ENCODE data around the gene CCDC54. TPM values are rescaled to one million over a fixed set of nuclear protein-coding genes. Genes with fewer than 3 reads are reported as not detected.
A peak's percentile ranks its signal among the peaks of the same experiment; 100 is the strongest.

CCDC54 gene
- total RNA-seq, 1 experiment from 2014 or later, result not detected

DNA sequence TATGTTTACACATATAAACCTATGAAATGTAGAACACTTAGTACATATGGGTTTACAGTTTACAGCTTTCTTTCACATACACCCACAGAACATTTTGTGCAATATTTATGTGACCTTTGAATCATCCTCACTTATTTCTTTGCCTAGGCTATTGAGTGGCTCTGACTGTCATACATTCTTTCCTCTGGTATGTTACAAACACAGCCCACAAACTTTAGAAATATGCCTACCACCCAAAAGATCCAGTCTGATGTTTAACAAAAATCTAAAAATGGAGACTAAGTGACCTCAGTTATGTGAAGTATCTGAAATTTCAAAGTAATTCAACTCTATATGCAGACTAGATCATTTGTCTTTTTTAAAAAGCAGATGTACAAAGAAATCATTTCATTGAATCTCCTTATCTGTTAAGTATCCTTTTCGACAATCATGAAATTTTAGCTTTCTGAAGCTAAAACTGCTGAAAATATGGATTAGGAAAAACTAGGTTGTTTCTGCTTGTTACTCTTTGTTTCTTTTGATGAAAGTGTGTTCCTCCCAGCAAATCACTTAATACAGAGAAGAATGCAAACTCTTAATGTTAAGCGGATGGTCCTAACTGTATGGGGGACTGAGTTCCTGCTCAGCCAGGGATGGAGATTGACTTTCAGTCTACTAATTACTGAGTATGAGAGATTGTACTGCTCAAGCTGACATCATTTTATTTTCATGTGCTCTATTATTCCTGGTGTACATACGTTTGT lies 27.7 kb downstream of the CCDC54 start:
- peak; percentile 28 for DNase-seq (ENCODE audit: unreplicated experiment)
- Mint-ChIP-seq H3K4me1 (ENCODE audit: insufficient read depth, unreplicated experiment) (peaks cover 7% of the 10 kb centered on the region), H3K36me3 (ENCODE audit: insufficient read depth, unreplicated experiment) (no peaks in the 10 kb centered on the region), H3K4me3 (ENCODE audit: unreplicated experiment) (no peak overlapping the region), H3K27ac (ENCODE audit: low read depth, unreplicated experiment) (peak overlapping the region; percentile 54), H3K27me3 (ENCODE audit: insufficient read depth, unreplicated experiment) (no peaks in the 10 kb centered on the region), H3K9me3 (ENCODE audit: unreplicated experiment) (peaks cover 15% of the 10 kb centered on the region)
- TF ChIP-seq, protein P1, sequence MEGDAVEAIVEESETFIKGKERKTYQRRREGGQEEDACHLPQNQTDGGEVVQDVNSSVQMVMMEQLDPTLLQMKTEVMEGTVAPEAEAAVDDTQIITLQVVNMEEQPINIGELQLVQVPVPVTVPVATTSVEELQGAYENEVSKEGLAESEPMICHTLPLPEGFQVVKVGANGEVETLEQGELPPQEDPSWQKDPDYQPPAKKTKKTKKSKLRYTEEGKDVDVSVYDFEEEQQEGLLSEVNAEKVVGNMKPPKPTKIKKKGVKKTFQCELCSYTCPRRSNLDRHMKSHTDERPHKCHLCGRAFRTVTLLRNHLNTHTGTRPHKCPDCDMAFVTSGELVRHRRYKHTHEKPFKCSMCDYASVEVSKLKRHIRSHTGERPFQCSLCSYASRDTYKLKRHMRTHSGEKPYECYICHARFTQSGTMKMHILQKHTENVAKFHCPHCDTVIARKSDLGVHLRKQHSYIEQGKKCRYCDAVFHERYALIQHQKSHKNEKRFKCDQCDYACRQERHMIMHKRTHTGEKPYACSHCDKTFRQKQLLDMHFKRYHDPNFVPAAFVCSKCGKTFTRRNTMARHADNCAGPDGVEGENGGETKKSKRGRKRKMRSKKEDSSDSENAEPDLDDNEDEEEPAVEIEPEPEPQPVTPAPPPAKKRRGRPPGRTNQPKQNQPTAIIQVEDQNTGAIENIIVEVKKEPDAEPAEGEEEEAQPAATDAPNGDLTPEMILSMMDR (IDR thresholded peaks at IDR 0.05; ENCODE audit: unreplicated experiment), result no peak
- no TSS peak for BruUV-seq (replicated peaks)
- POLR2A ChIA-PET, result interaction anchor here (0.9 to 1.2 kb wide), 4 partner anchors 8 to 13 kb away, joined by 3 to 5 read pairs (median 4); no protein-coding TSS in a partner anchor
- CTCF ChIA-PET, result interaction anchor here (0.6 to 1.5 kb wide), 4 partner anchors 132 to 136 kb away, joined by 3 to 4 read pairs (median 4); no protein-coding TSS in a partner anchor
- intact Hi-C loops (cut with micrococcal nuclease), result no loop called here

DNA sequence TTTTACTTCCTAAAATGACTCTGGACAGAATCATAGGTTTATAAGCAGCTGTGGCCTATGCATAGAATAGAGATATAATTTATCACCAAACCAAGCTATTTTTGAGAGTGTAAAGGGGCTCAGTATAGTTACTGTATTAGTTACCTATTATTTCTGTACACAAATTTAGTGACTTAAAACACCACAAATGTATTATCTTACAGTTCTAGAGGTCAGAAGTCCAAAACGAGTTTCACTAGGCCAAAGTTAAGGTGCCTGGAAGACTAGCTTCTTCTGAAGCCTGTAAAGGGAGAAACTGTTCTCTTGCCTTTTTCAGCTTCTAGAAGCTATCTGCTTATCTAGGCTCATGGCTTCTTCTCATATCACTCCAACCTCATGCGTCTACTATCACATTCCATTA lies 30.1 kb downstream of the CCDC54 start:
- no peaks in the 10 kb centered on the region for H3K36me3 Mint-ChIP-seq (ENCODE audit: insufficient read depth, unreplicated experiment)
- intact Hi-C loops (cut with micrococcal nuclease), result no loop called here
- H3K27ac Mint-ChIP-seq (ENCODE audit: low read depth, unreplicated experiment), result no peak overlapping the region
- CTCF ChIA-PET, result interaction anchor here (0.7 to 2.2 kb wide), 3 partner anchors 14 to 306 kb away, joined by 3 to 11 read pairs (median 6); no protein-coding TSS in a partner anchor
- H3K27me3 Mint-ChIP-seq (ENCODE audit: insufficient read depth, unreplicated experiment), result no peaks in the 10 kb centered on the region
- no peak overlapping the region for H3K4me3 Mint-ChIP-seq (ENCODE audit: unreplicated experiment)
- peaks cover 15% of the 10 kb centered on the region for H3K9me3 Mint-ChIP-seq (ENCODE audit: unreplicated experiment)
- no TSS peak for BruUV-seq (replicated peaks)
- TF ChIP-seq, protein P1 (IDR thresholded peaks at IDR 0.05; ENCODE audit: unreplicated experiment), result no peak
- peaks cover 10% of the 10 kb centered on the region for H3K4me1 Mint-ChIP-seq (ENCODE audit: insufficient read depth, unreplicated experiment)
- no peak for DNase-seq (ENCODE audit: unreplicated experiment)
- POLR2A ChIA-PET, result interaction anchor here (1.9 kb wide), 1 partner anchor 12 kb away, joined by 5 read pairs; no protein-coding TSS in a partner anchor

DNA sequence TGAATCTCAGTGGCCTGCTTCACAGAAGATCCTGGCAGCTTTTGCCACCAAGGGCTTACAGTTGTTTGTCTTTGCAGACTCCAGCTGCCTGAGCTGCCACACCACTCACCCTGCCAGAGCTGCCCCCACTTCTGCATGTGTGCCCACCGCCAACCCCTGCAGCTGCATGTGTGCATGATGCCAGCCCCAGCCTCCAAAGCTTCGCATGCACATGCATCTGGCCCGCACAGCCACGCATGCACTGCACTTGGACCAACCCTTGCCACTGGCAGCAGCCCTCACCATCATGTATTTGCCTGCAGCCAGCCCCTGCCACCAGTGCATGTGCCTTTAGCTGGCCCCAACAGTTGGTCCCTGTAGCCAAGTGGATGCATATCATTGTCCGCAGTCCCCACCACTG lies 31.3 kb downstream of the CCDC54 start:
- no peaks in the 10 kb centered on the region for H3K36me3 Mint-ChIP-seq (ENCODE audit: insufficient read depth, unreplicated experiment)
- ChIA-PET CTCF (interaction anchor here (0.6 to 3.0 kb wide), 6 partner anchors 12 to 203 kb away, joined by 3 to 22 read pairs (median 4); no protein-coding TSS in a partner anchor), POLR2A (interaction anchor here (0.6 to 1.9 kb wide), 2 partner anchors 13 to 228 kb away, joined by 4 to 5 read pairs; no protein-coding TSS in a partner anchor)
- H3K27ac Mint-ChIP-seq (ENCODE audit: low read depth, unreplicated experiment), result no peak overlapping the region
- TF ChIP-seq, protein P1 (IDR thresholded peaks at IDR 0.05; ENCODE audit: unreplicated experiment), result no peak
- peaks cover 16% of the 10 kb centered on the region for H3K4me1 Mint-ChIP-seq (ENCODE audit: insufficient read depth, unreplicated experiment)
- no peak for DNase-seq (ENCODE audit: unreplicated experiment)
- intact Hi-C loops (cut with micrococcal nuclease), result no loop called here
- no TSS peak for BruUV-seq (replicated peaks)
- no peak overlapping the region for H3K4me3 Mint-ChIP-seq (ENCODE audit: unreplicated experiment)
- H3K9me3 Mint-ChIP-seq (ENCODE audit: unreplicated experiment), result peaks cover 15% of the 10 kb centered on the region
- H3K27me3 Mint-ChIP-seq (ENCODE audit: insufficient read depth, unreplicated experiment), result no peaks in the 10 kb centered on the region

DNA sequence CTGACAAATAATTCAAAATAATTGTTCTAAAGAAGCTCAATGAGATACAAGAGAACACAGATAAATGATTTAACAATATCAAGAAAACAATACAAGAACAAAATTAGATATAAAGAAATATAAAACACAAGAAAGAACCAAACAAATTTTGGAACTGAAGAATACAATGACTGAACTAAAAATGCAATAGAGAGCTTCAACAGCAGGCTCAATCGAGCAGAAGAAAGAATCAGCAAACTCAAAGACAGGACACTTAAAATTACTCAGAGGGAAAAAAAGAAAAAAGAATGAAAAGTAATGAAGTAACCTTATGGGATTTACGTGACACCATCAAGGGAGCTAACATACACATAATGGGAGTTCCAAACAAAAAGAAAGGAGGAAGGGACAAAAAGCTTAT lies 32.1 kb downstream of the CCDC54 start:
- peaks cover 15% of the 10 kb centered on the region for H3K9me3 Mint-ChIP-seq (ENCODE audit: unreplicated experiment)
- no peak for DNase-seq (ENCODE audit: unreplicated experiment)
- H3K36me3 Mint-ChIP-seq (ENCODE audit: insufficient read depth, unreplicated experiment), result no peaks in the 10 kb centered on the region
- intact Hi-C loops (cut with micrococcal nuclease), result no loop called here
- H3K4me3 Mint-ChIP-seq (ENCODE audit: unreplicated experiment), result no peak overlapping the region
- H3K27me3 Mint-ChIP-seq (ENCODE audit: insufficient read depth, unreplicated experiment), result no peaks in the 10 kb centered on the region
- peaks cover 16% of the 10 kb centered on the region for H3K4me1 Mint-ChIP-seq (ENCODE audit: insufficient read depth, unreplicated experiment)
- H3K27ac Mint-ChIP-seq (ENCODE audit: low read depth, unreplicated experiment), result no peak overlapping the region
- TF ChIP-seq, protein P1 (IDR thresholded peaks at IDR 0.05; ENCODE audit: unreplicated experiment), result no peak
- CTCF ChIA-PET, result interaction anchor here (0.6 to 3.0 kb wide), 7 partner anchors 12 to 174 kb away, joined by 3 to 22 read pairs (median 5); no protein-coding TSS in a partner anchor
- BruUV-seq (replicated peaks), result no TSS peak
- POLR2A ChIA-PET, result interaction anchor here (0.7 to 1.0 kb wide), 2 partner anchors 11 to 22 kb away, joined by 3 to 4 read pairs; no protein-coding TSS in a partner anchor
